Muscle of leg (tissue), 11 donors: ENCODE measurements around the gene FH. TPM values are rescaled to one million over a fixed set of nuclear protein-coding genes. Genes with fewer than 3 reads are reported as not detected.
A peak's percentile ranks its signal among the peaks of the same experiment; 100 is the strongest.

ENCODE experiments used
- DNase-seq: peaks from one replicate; pipeline ENCODE4 v3.0.0; 2013
- H3K27ac ChIP-seq: one replicate; pipeline ENCODE4 v1.5.1; 2013; ENCODE audit warnings: mild to moderate bottlenecking, low read length, control low read depth
- H3K27me3 ChIP-seq: one replicate; pipeline ENCODE4 v1.6.1; 2013; ENCODE audit warnings: low read length; ENCODE audit not compliant: control insufficient read depth, insufficient read depth
- H3K36me3 ChIP-seq: one replicate; pipeline ENCODE4 v1.6.1; 2013; ENCODE audit warnings: low read length; ENCODE audit not compliant: control insufficient read depth, insufficient read depth
- H3K4me1 ChIP-seq: one replicate; pipeline ENCODE4 v1.6.1; 2013; ENCODE audit warnings: low read length; ENCODE audit not compliant: control insufficient read depth, insufficient read depth
- H3K4me3 ChIP-seq: one replicate; pipeline ENCODE4 v1.5.1; 2013; ENCODE audit warnings: low read length, control low read depth
- H3K9me3 ChIP-seq: replicated peaks from 2 replicates; pipeline ENCODE4 v1.6.1; 2013; ENCODE audit warnings: low read depth, low read length; ENCODE audit not compliant: control insufficient read depth
- WGBS: methylation state at CpG from one replicate; pipeline ENCODE4 v1.1.5; 2013; ENCODE audit warnings: missing lambda C conversion rate; ENCODE audit not compliant: insufficient coverage; 5-methylcytosine and 5-hydroxymethylcytosine counted together
- polyA plus RNA-seq, 8 donors: library from polyadenylated mRNA; unstranded; fragments of 120-200 nt; gene quantifications; one replicate each; pipeline versions ENCODE4 v1.2.1 to v1.2.3, GENCODE V29; 2013; ENCODE audit warnings: inconsistent platforms in 1 of 8, low replicate concordance in 1 of 8; ENCODE audit not compliant: insufficient read length in 8 of 8, insufficient read depth in 1 of 8
- total RNA-seq: library from RNA; stranded (reverse); fragments of 120-200 nt; gene quantifications from one replicate; pipeline ENCODE4 v1.2.4, GENCODE V29; 2013

Gene FH
- total and polyA plus RNA-seq, 9 donors = 53.8 to 72.1 (median 64.4) TPM

DNA sequence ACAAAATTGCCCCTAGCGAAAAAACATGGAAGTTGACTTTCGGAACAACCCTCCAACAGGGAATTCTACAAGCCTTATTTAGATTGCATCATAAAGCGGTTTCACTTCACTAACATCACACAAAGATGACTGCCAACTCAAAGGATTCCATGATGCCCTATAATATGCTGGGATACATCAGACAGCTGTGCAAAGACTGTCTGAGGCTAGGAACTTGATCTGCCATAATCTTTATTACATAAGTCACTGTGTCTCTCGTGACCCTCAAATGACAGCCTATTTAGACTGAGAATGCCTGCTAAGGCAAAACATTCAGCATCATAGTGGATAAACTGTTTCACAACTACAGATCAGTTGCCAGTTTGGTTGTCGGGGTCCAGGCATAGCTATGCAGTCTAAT, 23.8 kb downstream of the FH start:
- H3K27ac ChIP-seq = no peak overlapping the region
- WGBS = 86% methylated on average over 3 of the region's 5 CpGs
- H3K9me3 ChIP-seq = no peaks in the 10 kb centered on the region
- DNase-seq = peak; percentile 5
- H3K36me3 ChIP-seq = peaks cover 28% of the 10 kb centered on the region
- H3K4me1 ChIP-seq = no peaks in the 10 kb centered on the region
- H3K27me3 ChIP-seq = no peaks in the 10 kb centered on the region
- H3K4me3 ChIP-seq = no peak overlapping the region

DNA sequence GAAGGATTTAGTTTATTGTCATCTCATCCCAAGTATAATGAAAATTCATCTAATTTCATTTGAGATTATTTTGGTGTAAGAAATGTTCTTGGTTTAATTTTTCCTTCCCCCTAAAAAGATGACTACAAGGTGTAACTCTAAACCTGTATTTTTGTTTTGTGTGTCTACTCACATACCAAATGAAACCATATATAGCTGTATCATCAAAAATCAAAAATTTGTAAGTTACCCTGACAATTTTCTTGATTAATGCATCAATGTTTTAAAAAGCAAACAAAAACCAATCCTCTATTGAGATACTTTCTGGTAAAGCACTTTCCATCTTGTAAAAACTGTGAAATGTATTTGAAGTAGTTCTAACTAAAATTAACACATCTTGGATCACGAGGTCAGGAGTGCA, 30.8 kb downstream of the FH start:
- DNase-seq = no peak
- Histone ChIP-seq H3K9me3 (no peaks in the 10 kb centered on the region), H3K4me3 (no peak overlapping the region), H3K36me3 (no peaks in the 10 kb centered on the region), H3K27ac (no peak overlapping the region), H3K4me1 (no peaks in the 10 kb centered on the region), H3K27me3 (no peaks in the 10 kb centered on the region)
- WGBS = no CpG with 5 or more reads among the region's 1 CpG

DNA sequence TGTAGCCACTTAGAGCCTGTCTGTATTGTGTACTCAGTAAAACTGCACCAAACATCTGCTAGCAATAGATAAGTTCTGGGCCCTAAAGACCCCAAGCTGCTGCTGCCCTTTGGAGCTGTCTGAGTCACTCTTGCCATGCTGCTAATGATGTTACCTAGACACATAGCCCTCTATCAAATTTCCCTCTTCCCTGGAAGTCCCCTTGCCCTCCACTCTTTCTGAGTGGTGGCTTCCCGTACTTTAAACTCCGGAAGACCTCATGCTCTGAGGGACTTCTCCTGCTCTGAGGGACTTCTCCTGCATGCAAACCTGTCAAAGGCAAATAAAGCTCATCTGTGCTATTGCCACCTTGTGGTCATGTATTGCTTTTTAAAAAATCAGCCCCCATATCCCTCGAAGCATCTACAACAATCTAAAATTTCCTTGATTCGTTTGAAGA, 34.0 kb downstream of the FH start:
- Histone ChIP-seq H3K9me3 (no peaks in the 10 kb centered on the region), H3K27ac (no peak overlapping the region), H3K4me3 (no peak overlapping the region), H3K36me3 (no peaks in the 10 kb centered on the region), H3K4me1 (no peaks in the 10 kb centered on the region), H3K27me3 (no peaks in the 10 kb centered on the region)
- WGBS = 89% methylated on average over 2 of the region's 4 CpGs
- no peak for DNase-seq

DNA sequence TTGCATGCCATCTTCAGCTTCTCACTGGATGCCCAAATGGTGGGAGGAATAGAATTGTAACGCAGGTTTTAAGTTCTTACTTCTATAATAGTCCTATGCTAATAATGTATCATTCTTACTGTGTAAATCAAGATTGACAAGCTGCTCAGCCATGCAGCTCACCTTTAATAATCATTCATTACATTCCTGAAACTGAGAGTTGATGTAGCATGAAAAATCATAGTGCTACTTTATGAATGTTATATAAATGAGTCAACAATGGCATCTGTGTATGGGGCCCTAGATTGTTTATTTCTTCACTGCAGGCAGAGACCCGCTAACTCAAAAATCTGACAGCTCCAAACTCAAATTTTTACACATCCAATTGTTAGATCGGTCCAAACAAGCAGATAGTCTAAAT, 34.4 kb downstream of the FH start:
- Histone ChIP-seq H3K36me3 (no peaks in the 10 kb centered on the region), H3K27ac (no peak overlapping the region), H3K9me3 (no peaks in the 10 kb centered on the region), H3K4me1 (no peaks in the 10 kb centered on the region), H3K27me3 (no peaks in the 10 kb centered on the region), H3K4me3 (no peak overlapping the region)
- WGBS = no CpG with 5 or more reads among the region's 3 CpGs
- DNase-seq = no peak

DNA sequence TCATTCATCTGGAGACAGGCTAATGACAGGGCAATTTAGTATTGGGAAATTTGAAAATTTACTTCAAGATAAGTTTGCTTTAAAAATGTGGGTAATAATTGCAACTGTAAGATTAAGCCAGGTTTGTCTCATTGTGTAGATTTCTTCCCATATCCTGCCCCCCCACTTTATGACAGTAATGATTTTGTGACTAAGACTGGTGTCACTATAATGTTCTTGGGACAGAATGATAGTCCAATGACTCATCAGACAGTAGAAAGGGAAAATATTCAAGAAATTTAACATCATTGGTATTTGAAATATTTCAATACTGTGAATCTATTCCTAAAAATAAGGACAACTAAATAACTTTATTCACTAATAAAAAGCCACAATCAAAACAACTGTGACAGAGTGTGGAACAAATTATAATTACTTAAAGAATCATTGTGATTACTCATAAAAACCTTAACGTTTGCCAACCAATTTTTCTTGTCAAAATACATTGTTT, 36.7 kb downstream of the FH start:
- H3K36me3 ChIP-seq = no peaks in the 10 kb centered on the region
- H3K9me3 ChIP-seq = no peaks in the 10 kb centered on the region
- WGBS = no CpG with 5 or more reads among the region's 1 CpG
- no peak overlapping the region for H3K27ac ChIP-seq
- no peaks in the 10 kb centered on the region for H3K27me3 ChIP-seq
- H3K4me3 ChIP-seq = no peak overlapping the region
- H3K4me1 ChIP-seq = no peaks in the 10 kb centered on the region
- DNase-seq = no peak

DNA sequence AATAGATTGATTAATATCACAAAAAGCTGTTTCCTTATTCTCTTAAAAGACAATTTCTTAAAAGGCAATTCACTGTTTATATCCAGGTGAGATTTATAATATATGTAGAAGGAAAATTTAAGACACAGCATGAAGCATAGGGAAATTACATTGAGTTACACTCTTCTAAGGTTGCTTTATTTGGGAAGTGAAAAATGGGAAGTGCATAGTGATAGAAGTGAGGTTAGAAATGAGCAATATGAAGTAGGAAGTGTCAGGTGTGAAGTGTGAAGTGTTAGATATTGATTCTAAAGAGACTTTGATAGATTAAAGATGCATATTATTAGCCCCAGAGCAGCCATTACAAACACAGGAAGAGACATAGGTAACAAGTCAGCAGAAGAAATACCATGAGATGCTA, 40.3 kb downstream of the FH start:
- Histone ChIP-seq H3K27me3 (no peaks in the 10 kb centered on the region), H3K9me3 (no peaks in the 10 kb centered on the region), H3K27ac (no peak overlapping the region), H3K4me3 (no peak overlapping the region), H3K4me1 (no peaks in the 10 kb centered on the region), H3K36me3 (no peaks in the 10 kb centered on the region)
- DNase-seq = no peak

DNA sequence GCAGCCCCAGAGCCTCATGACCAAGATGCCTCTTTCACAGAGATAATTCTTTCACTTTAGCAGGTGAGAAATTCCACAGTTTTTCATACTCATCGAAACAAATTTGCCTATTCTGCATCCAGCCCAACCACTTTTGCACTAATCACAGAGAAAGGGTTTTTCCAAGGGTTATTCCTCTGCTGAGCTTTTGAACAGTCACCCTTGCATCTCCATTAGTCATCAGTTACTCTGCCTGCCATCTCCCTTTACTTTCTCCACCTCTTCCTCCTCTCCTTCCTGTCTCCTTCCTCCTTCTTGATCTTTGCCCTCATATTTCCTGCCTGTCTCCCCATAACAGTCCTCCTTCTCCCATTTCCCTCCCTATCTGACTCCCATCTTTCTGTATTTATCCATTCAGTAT, 43.9 kb downstream of the FH start:
- Histone ChIP-seq H3K4me1 (no peaks in the 10 kb centered on the region), H3K9me3 (no peaks in the 10 kb centered on the region), H3K27me3 (no peaks in the 10 kb centered on the region), H3K4me3 (no peak overlapping the region), H3K36me3 (no peaks in the 10 kb centered on the region), H3K27ac (no peak overlapping the region)
- 67% methylated on average over 1 of the region's 1 CpG for WGBS
- DNase-seq = no peak

DNA sequence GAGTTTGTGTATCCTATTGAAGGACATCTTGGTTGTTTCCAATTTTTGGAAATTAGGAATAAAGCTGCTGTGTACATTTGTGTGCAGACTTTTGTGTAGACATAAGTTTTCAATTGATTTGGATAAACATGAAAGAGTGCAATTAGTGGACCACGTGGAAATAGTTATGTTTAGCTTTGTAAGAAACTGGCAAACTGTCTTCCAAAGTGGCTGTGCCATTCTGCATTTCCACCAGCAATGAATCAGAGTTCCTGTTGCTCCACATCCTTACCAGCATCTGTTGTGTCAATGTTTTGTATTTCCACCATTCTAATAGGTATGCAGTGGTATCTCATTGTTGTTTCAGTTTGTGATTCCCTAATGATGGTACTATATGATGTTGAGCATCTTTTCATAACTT, 46.5 kb downstream of the FH start:
- no peak overlapping the region for H3K27ac ChIP-seq
- H3K27me3 ChIP-seq = no peaks in the 10 kb centered on the region
- no peaks in the 10 kb centered on the region for H3K36me3 ChIP-seq
- H3K4me1 ChIP-seq = no peaks in the 10 kb centered on the region
- no peak for DNase-seq
- WGBS = no CpG with 5 or more reads among the region's 1 CpG
- H3K9me3 ChIP-seq = no peaks in the 10 kb centered on the region
- no peak overlapping the region for H3K4me3 ChIP-seq

DNA sequence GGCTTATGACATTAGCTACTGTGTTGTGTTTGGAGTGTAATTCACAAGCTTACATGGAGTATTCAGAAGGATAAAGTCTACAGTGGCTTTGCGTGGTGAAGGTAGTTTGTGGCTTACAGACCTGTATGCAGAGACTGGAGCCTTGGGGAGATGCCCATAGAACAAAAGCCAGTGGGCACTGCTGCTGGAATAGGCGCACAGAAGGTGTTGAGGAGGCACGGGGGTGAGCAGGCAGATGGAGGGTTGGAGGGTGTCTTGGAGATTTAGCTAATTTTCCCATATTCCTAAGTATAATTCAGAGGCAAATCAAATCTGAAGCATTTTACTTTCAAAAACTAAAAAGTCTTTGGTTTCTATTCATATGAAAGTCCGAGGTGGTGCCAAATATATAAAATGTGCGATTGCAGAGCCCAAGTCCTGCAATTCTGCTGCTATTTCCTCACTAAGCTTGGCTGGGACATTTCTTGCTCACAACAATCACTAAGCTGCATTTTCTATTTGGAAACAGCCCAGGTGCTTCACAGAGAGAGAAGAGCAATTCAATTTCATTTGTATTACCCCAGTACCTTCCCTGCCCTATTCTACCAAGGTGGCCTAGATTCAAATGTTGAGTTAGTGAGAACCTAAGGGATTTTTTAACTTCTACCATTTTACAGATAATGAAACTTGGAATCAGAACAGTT, 48.5 kb downstream of the FH start:
- Histone ChIP-seq H3K4me3 (no peak overlapping the region), H3K27me3 (no peaks in the 10 kb centered on the region), H3K27ac (no peak overlapping the region), H3K9me3 (no peaks in the 10 kb centered on the region), H3K4me1 (no peaks in the 10 kb centered on the region), H3K36me3 (no peaks in the 10 kb centered on the region)
- no peak for DNase-seq
- WGBS = 80% methylated on average over 2 of the region's 5 CpGs

DNA sequence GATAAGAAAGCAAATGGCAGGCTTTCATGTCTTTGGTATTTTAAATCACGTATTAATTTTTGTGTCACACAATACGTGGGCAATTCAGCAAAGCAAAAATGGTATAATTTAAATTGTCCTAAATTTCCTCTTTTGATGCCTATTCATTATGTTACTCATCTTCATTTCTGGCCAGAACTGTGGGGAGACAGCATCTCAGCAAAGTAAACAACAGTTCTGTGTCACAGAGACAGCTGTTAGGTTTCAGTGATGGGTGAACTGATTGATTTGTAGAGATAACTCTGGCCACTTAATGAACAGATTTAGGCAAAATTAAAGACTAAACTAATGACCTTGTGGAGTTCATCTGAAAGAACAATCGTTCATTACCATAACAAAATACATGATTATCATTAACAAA, 49.2 kb downstream of the FH start:
- H3K27ac ChIP-seq = no peak overlapping the region
- no peak for DNase-seq
- no peaks in the 10 kb centered on the region for H3K27me3 ChIP-seq
- no peaks in the 10 kb centered on the region for H3K36me3 ChIP-seq
- no CpG with 5 or more reads among the region's 3 CpGs for WGBS
- no peak overlapping the region for H3K4me3 ChIP-seq
- H3K9me3 ChIP-seq = no peaks in the 10 kb centered on the region
- no peaks in the 10 kb centered on the region for H3K4me1 ChIP-seq

DNA sequence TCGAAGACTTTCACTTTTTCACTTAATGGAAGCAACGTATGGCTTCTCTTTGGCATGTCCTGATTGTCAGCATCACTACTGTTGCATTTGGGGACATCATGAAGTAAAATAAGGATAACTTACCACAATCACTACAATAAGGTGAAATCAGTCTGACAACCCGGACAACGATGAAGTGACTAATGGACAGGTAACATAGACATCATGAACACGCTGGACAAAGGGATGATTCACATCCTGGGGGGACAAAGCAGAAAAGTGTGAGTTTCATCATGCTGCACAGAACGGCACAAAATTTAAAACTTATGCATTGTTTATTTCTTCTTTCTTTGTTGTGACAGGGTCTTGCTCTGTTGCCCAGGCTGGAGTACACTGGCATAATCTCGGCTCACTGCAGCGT, 53.9 kb downstream of the FH start:
- Histone ChIP-seq H3K4me1 (no peaks in the 10 kb centered on the region), H3K4me3 (no peak overlapping the region), H3K27me3 (no peaks in the 10 kb centered on the region), H3K36me3 (no peaks in the 10 kb centered on the region), H3K27ac (no peak overlapping the region), H3K9me3 (no peaks in the 10 kb centered on the region)
- DNase-seq = no peak
- 100% methylated on average over 2 of the region's 8 CpGs for WGBS
